Lower leg skin (tissue), 4 donors: Measurements from ENCODE around the gene ETV5. TPM values are rescaled to one million over a fixed set of nuclear protein-coding genes. Genes with fewer than 3 reads are reported as not detected.
A peak's percentile ranks its signal among the peaks of the same experiment; 100 is the strongest.

Experiments
- DNase-seq, 2 donors: peaks; one replicate each; pipeline ENCODE4 v3.0.0-alpha.2; 2019; ENCODE audit warnings: low spot score in 2 of 2
- H3K4me3 ChIP-seq: fragments of 200-600 bp; sonication (generic); 2 replicates; pipeline ENCODE4 v1.5.1; 2017; ENCODE audit warnings: mild to moderate bottlenecking, low read depth; ENCODE audit not compliant: poor library complexity, severe bottlenecking
- CTCF ChIP-seq, 3 donors: fragments of 450-650 bp; IDR thresholded peaks; one replicate each; pipeline ENCODE4 v1.5.1; 2016; ENCODE audit warnings: antibody characterized with exemption in 3 of 3, mild to moderate bottlenecking in 3 of 3, moderate library complexity in 2 of 3
- POLR2A ChIP-seq, 2 donors: fragments of 450-650 bp; IDR thresholded peaks; one replicate each; pipeline ENCODE4 v1.6.1; 2016 to 2017; ENCODE audit warnings: antibody characterized with exemption in 2 of 2, mild to moderate bottlenecking in 1 of 2, moderate library complexity in 1 of 2
- WGBS, 2 donors: methylation state at CpG; one replicate each; pipeline ENCODE4 v1.1.5; 2018; 5-methylcytosine and 5-hydroxymethylcytosine counted together
- intact Hi-C: fragments of 100-400 bp; cut with DNase I; formaldehyde crosslinking; loops from one replicate; pipeline ENCODE4 v1.15.0; 2023; ENCODE audit warnings: low total_unique reads
- total RNA-seq, 4 donors: library from RNA; depleted of rRNA; stranded (reverse); fragments of >200 nt; gene quantifications; one replicate each; pipeline ENCODE4 v1.1.0, GENCODE V29; 2016

ETV5 gene
- 10 to 100 TPM in 1 of 4 donors, 1 to 10 TPM in 3; 8.1 to 15.3 (median 9.7) TPM for total RNA-seq

GRCh38 chr3:186108941-186109865 is at the start of gene ETV5:
TSS of gene ETV5 (minus strand) at chr3:186109089. CDS start at chr3:186105868, 3,221 bp downstream.
- WGBS, 2 donors = 0% methylated on average over 48 to 52 of the region's 63 CpGs
- peak within 1 kb of the TSS; percentile 64 for H3K4me3 ChIP-seq
- peak; percentile 99 to 100 for DNase-seq
- TF ChIP-seq CTCF (IDR thresholded peaks at IDR 0.05) = no peak
- TF ChIP-seq POLR2A (IDR thresholded peaks at IDR 0.05) = no peak
- intact Hi-C loops = no loop called here

- intact Hi-C loops = no loop called here
- no peak for DNase-seq
- TF ChIP-seq POLR2A (IDR thresholded peaks at IDR 0.05) = no peak
- no peak for TF ChIP-seq CTCF (IDR thresholded peaks at IDR 0.05)
- no peak overlapping the region for H3K4me3 ChIP-seq
- WGBS, 2 donors = 49 to 52% methylated on average over 2 of the region's 2 CpGs
These were observed 45.8 kb upstream of the ETV5 start for GRCh38 chr3:186154641-186155040.

GRCh38 chr3:186152889-186153292 is 44.0 kb upstream of the ETV5 start:
- intact Hi-C loops = no loop called here
- TF ChIP-seq CTCF (IDR thresholded peaks at IDR 0.05) = no peak
- TF ChIP-seq POLR2A (IDR thresholded peaks at IDR 0.05) = no peak
- H3K4me3 ChIP-seq = no peak overlapping the region
- no peak for DNase-seq
- 73 to 76% methylated on average over 9 of the region's 9 CpGs for WGBS, 2 donors

- TF ChIP-seq POLR2A (IDR thresholded peaks at IDR 0.05) (no peak), CTCF (IDR thresholded peaks at IDR 0.05) (no peak)
- no peak overlapping the region for H3K4me3 ChIP-seq
- no peak for DNase-seq
- intact Hi-C loops = no loop called here
- WGBS, 2 donors = 77 to 82% methylated on average over 7 to 8 of the region's 8 CpGs
These were observed 43.5 kb upstream of the ETV5 start for GRCh38 chr3:186152361-186152798.

GRCh38 chr3:186151077-186151971 is 42.4 kb upstream of the ETV5 start:
- no peak for DNase-seq
- intact Hi-C loops = no loop called here
- 85 to 86% methylated on average over 7 of the region's 7 CpGs for WGBS, 2 donors
- H3K4me3 ChIP-seq = no peak overlapping the region
- no peak for TF ChIP-seq POLR2A (IDR thresholded peaks at IDR 0.05)
- no peak for TF ChIP-seq CTCF (IDR thresholded peaks at IDR 0.05)
